AG10803 (cell line): ENCODE data around the gene STIM1.
A peak's percentile ranks its signal among the peaks of the same experiment; 100 is the strongest.
"Not testable (repeated sequence)": the region's sequence is repeated elsewhere in the genome, so short reads cannot be mapped to it uniquely, and the experiment has no call there.

ENCODE experiments used
- DNase-seq: peaks from one replicate; pipeline ENCODE4 v3.0.0; 2010; ENCODE audit warnings: low read depth
- H3K4me3 ChIP-seq: 2 replicates; pipeline ENCODE4 v1.5.1; 2011; ENCODE audit warnings: mild to moderate bottlenecking, low read length, control low read depth
- TF ChIP-seq, protein P1 (sequence below): conservative IDR thresholded peaks from 2 replicates; pipeline ENCODE4 v1.5.1; 2011; ENCODE audit warnings: mild to moderate bottlenecking, low read length, control low read depth, inconsistent platforms

The STIM1 gene

DNA sequence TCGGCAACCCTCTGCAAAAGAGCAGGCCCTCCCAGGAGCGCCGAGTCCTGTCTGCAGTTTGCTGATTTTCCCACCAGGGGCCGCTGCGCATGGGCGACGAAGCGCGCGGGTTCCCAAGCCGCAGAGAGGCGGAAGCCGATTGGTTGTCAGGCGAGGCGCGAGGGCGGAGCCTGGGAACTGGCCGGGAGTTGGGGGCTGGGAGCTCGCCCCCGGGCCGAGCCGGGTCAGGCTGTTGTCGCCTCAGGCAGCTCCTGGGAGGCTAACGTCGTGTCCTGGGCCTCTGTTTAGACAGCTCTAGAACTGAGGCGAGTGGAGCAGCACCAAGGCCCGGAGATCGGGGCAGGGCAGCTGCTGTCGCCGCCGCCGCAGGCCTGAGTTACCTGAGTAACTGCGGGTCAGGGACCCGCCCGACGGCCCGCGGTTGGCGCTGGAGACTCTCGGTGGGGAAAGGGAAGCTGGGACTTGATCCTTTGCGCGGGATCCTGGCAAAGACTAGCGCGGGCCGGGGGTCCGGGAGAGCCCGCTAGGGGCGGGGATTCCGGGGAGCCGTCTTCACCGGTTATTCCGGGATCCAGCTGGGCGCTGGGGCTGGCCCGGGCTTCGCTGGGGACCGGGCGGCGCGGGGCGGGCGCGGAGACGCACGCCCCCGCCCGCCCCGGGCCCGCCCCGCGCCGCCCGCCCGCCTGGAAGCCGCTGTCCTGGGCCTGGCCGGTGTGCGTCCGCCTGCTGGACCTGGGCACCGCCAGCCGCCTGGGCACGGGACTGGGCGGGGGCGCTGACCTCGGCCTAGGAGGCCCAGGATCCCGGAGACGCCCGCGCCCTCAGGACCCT is at the start of gene STIM1:
Gene STIM1, plus strand, starts transcription at position 688 of the 831 bp plus-strand sequence. CDS start 607 bp downstream, outside the sequence.
- H3K4me3 ChIP-seq = peak within 1 kb of the TSS; percentile 83
- DNase-seq = peak; percentile 90
- TF ChIP-seq, protein P1, sequence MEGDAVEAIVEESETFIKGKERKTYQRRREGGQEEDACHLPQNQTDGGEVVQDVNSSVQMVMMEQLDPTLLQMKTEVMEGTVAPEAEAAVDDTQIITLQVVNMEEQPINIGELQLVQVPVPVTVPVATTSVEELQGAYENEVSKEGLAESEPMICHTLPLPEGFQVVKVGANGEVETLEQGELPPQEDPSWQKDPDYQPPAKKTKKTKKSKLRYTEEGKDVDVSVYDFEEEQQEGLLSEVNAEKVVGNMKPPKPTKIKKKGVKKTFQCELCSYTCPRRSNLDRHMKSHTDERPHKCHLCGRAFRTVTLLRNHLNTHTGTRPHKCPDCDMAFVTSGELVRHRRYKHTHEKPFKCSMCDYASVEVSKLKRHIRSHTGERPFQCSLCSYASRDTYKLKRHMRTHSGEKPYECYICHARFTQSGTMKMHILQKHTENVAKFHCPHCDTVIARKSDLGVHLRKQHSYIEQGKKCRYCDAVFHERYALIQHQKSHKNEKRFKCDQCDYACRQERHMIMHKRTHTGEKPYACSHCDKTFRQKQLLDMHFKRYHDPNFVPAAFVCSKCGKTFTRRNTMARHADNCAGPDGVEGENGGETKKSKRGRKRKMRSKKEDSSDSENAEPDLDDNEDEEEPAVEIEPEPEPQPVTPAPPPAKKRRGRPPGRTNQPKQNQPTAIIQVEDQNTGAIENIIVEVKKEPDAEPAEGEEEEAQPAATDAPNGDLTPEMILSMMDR = peak; percentile 77

DNA sequence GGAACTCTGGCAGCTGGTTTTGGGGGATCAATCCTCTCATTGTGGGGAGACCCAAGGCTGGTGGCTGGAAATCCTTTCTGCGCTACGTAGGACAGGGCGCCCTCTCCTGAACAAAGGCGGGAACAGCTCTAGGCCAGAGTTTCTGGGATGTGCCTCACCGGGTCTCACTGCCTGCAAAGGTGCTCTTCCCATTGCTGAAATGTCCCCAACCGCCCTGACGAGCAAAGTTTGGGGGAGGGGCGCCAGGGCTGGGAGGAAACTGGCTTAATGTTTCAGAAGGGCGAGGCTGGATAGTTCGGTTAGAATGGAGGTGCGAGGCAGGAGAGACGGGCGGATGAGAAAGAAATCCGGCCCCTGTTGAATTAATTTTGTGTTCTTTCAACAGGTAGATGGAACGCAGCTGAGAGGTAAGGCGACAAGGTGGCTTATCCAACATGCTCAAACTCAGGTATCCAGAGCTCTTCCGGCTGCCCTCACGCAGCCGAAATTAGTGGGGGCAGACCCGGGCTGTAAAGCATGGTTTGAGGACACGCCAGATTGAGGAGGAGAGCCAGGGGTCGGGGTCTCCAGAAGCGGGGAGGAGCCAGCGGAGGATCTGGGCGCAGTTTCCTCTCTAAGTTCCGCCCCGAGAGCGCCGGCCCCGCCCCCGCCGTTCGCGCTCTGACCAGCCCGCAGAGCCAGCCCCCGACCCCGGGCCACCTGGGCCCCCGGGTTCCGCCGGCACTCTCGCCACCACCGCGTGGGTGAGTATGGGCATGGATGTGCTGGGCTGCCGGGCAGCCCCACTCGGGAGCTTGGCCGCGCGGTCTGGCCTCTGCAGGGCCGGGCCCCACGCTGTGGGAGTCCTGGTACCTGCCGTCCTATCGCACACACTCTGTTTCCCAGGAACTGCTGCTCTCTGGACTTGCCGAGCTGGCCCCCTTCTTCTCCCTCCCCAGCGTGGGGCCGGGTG is 47.3 kb upstream of the STIM1 start, which contains the start of gene PGAP2:
Gene PGAP2, plus strand, starts transcription at position 652 of the 952 bp plus-strand sequence. CDS start 2,700 bp downstream, outside the sequence.
- DNase-seq = peak; percentile 39
- peak within 1 kb of the TSS; percentile 87 for H3K4me3 ChIP-seq
- TF ChIP-seq, protein P1 = peak; percentile 81

DNA sequence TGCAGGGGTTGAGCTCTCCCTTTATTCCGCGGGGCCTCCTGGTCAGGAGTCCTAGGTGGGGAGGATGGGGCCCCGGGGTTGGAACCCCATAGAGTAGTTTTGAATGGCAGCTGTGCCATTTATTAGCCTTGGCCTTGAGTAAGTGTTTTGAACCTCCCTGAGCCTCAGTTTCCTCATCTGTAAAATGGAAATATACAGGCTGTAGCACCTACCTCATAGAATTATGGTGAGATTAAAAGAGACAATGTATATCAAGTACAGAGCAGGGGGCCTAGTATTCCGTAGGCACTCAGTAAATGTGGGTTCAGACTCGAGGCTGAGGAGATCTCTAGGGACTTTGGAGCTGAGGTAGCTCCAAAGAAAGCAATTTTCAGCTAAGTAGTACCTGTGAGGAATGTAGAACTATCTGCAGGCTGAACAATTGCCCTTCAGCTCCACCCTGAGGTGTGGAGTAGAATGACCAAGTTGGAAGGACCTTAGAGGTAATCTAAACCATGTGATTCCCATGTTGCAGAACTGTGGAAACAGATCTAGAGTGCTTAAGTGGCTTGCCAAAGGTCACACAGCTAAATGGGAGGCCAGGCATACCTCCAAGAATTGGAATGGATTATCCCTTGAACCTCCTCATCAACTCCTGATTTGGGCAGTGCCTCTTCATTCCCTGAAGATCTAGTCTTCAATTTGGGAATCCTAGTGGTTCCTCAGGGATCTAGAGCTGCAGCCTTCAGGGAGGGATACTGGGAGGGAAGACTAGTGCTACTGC is 46.4 kb upstream of the STIM1 start:
- peak; percentile 63 for DNase-seq
- H3K4me3 ChIP-seq = peak overlapping the region; percentile 87
- TF ChIP-seq, protein P1 = peak; percentile 51

DNA sequence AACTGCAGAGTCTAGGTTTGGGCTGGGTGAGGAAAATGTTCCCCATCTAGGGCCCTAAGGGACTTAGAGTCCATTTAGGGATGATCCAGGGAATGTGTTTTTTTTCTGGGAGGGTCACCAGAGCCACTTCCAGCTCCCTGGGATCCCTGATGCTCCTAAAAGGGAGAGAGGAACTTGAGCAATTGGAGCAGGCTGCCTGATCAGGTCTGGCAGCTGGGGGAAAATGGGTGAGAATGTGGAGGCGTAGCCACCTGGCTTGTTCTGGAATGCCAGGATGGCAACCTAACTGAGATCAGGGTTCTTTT is 45.9 kb upstream of the STIM1 start:
- no peak for DNase-seq
- TF ChIP-seq, protein P1 = no peak
- no peak overlapping the region for H3K4me3 ChIP-seq

DNA sequence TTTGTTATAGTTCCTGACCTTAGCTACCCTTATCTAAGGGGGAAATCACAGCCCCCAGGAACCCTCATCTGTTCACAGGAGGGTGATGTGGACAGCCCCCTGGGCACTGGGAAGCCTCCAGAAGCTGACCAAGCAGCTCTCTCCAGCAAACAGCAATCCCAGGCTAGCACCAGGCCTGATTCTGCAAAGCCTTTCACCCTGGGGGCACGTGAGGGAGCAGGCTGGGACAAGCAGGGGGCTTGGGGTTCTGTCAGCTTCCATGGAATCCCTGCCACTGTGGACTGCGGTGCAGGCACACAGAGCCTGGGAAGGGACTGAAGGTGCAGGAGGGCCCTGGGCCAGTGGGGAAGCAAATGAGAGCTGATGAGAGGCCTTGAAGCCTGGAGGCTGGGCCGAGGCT is 45.0 kb upstream of the STIM1 start:
- TF ChIP-seq, protein P1 = no peak
- no peak overlapping the region for H3K4me3 ChIP-seq
- no peak for DNase-seq

DNA sequence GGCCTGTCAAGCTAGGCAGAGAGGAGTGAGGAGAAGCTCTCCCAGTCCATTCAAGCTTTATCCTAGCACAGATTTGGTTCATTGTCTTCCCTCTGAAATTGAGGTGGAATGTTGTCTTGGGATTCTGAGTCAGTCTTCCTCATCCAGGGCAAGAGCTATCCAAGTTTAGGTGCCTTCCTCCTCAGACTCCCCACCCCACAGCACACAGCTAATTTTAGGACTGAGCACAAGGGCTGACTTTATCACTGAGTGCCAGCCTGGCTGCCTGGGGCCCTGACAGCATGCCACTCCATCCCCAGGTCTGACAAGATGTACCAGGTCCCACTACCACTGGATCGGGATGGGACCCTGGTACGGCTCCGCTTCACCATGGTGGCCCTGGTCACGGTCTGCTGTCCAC is 44.5 kb upstream of the STIM1 start:
- DNase-seq = no peak
- TF ChIP-seq, protein P1 = no peak
- H3K4me3 ChIP-seq = no peak overlapping the region

DNA sequence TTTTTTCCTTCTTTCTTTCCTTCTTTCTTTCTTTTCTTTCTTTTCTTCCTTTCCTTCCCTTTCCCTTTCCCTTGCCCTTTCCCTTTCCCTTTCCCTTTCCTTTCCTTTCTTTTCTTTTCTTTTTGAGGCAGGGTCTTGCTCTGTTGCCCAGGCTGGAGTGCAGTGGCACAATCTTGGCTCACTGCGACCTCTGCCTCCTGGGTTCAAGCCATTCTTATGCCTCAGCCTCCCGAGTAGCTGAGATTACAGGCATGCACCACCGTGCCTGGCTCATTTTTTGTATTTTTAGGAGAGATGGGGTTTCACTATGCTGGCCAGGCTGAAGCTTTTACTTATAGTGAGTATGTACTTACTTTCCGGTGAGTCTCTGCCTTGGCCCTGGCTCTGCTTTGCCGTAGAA is 40.6 kb upstream of the STIM1 start:
- H3K4me3 ChIP-seq, DNase-seq: not testable (repeated sequence)
